Endothelial cell of umbilical vein (primary cell): Measurements from ENCODE around the gene SLC5A6. TPM values are rescaled to one million over a fixed set of nuclear protein-coding genes. Genes with fewer than 3 reads are reported as not detected.

Experiments used
- BruUV-seq: library from RNA; stranded (reverse); fragments of 400-500 nt; replicated peaks from 2 replicates; lab custom pipeline; 2021; lab: Mats Ljungman, UMichigan
- CTCF ChIA-PET: fragments of 300-600, 350-600 bp; sonication (Branson Sonifier 250); formaldehyde crosslinking; loops from one replicate; lab custom pipeline; 2021; ENCODE audit warnings: antibody characterized with exemption, inconsistent platforms; lab: Charles Lee
- POLR2A ChIA-PET: fragments of 300-600, 350-600 bp; sonication (Branson Sonifier 250); formaldehyde crosslinking; loops from one replicate; lab custom pipeline; 2021; ENCODE audit warnings: antibody characterized with exemption, inconsistent platforms; lab: Charles Lee
- DNase-seq: peaks from one replicate; pipeline ENCODE4 v3.0.0-alpha.2; 2011; ENCODE audit warnings: low read depth, low spot score
- FAIRE-seq: peaks from 2 replicates; lab custom pipeline; 2011; peaks lifted over from hg19 to GRCh38; lab: Jason Lieb, UNC
- H2AFZ ChIP-seq: 2 replicates; pipeline ENCODE4 v1.6.0; 2012; ENCODE audit warnings: low read depth, low read length, control low read depth, inconsistent platforms
- H3K27ac ChIP-seq: 2 replicates; pipeline ENCODE4 v1.5.1; 2011; ENCODE audit warnings: low read depth, mild to moderate bottlenecking, control low read depth, low read length, moderate library complexity; ENCODE audit not compliant: insufficient read depth
- H3K27me3 ChIP-seq, 2 experiments: 2 replicates each; pipeline versions ENCODE4 v1.6.0 to v1.6.1; 2011; ENCODE audit warnings: low read length in 2 of 2, mixed read lengths in 1 of 2; ENCODE audit not compliant: control insufficient read depth in 2 of 2, insufficient read depth in 2 of 2
- H3K36me3 ChIP-seq, 2 experiments: 2 replicates in 1 of 2; 3 replicates in 1 of 2; pipeline ENCODE4 v1.5.1; 2011; ENCODE audit warnings: low read length in 2 of 2, mild to moderate bottlenecking in 1 of 2, moderate library complexity in 1 of 2; ENCODE audit not compliant: control insufficient read depth in 2 of 2, insufficient read depth in 2 of 2; ENCODE audit errors: extremely low read depth in 1 of 2
- H3K4me1 ChIP-seq: 3 replicates; pipeline ENCODE4 v1.5.1; 2011; ENCODE audit warnings: mild to moderate bottlenecking, low read length; ENCODE audit not compliant: control insufficient read depth, insufficient read depth; ENCODE audit errors: extremely low read depth
- H3K4me2 ChIP-seq: 2 replicates; pipeline ENCODE4 v1.6.1; 2011; ENCODE audit warnings: low read length, control low read depth, mixed read lengths; ENCODE audit not compliant: insufficient read depth
- H3K4me3 ChIP-seq, 3 experiments: fragments of 200-600 bp in 1 of 3; sonication (generic), shearing (Covaris generic) in 1 of 3; replicated peaks in 1 of 3; 2 replicates each; pipeline ENCODE4 v1.5.1; 2011 to 2016; ENCODE audit warnings: control low read depth in 3 of 3, low read length in 3 of 3, mild to moderate bottlenecking in 2 of 3, inconsistent platforms in 1 of 3, low read depth in 1 of 3, moderate library complexity in 1 of 3; ENCODE audit not compliant: insufficient read depth in 1 of 3
- H3K79me2 ChIP-seq: 2 replicates; pipeline ENCODE4 v1.6.0; 2012; ENCODE audit warnings: low read length, inconsistent platforms; ENCODE audit not compliant: control insufficient read depth, insufficient read depth
- H3K9ac ChIP-seq: replicated peaks from 2 replicates; pipeline ENCODE3; 2011; ENCODE audit warnings: low read length, control low read depth; ENCODE audit not compliant: insufficient read depth; ENCODE audit errors: extremely low read depth
- H3K9me1 ChIP-seq: replicated peaks from 3 replicates; pipeline ENCODE4 v1.6.0; 2011; ENCODE audit warnings: mild to moderate bottlenecking, low read length; ENCODE audit not compliant: control insufficient read depth, insufficient read depth; ENCODE audit errors: extremely low read depth
- H3K9me3 ChIP-seq: replicated peaks from 2 replicates; pipeline ENCODE4 v1.5.1; 2012; ENCODE audit warnings: low read length, inconsistent platforms; ENCODE audit not compliant: control insufficient read depth, insufficient read depth
- H4K20me1 ChIP-seq: replicated peaks from 2 replicates; pipeline ENCODE3; 2011; ENCODE audit warnings: mild to moderate bottlenecking, low read length; ENCODE audit not compliant: control insufficient read depth, insufficient read depth; ENCODE audit errors: extremely low read depth
- CTCF ChIP-seq, 2 donors: IDR thresholded peaks; 1 replicate in 1 of 2; 2 replicates in 1 of 2; pipeline ENCODE4 v1.5.1; 2011; ENCODE audit warnings: low read length in 2 of 2, mild to moderate bottlenecking in 2 of 2, moderate library complexity in 2 of 2, control low read depth in 1 of 2, inconsistent platforms in 1 of 2, low read depth in 1 of 2; ENCODE audit not compliant: insufficient read depth in 1 of 2; ENCODE audit errors: extremely low read depth in 1 of 2
- EZH2 ChIP-seq: IDR thresholded peaks from 2 replicates; pipeline ENCODE4 v1.6.1; 2012; ENCODE audit warnings: borderline replicate concordance, low read depth, mild to moderate bottlenecking, moderate library complexity, low read length, inconsistent platforms; ENCODE audit not compliant: severe bottlenecking
- FOS ChIP-seq: IDR thresholded peaks from 2 replicates; pipeline ENCODE4 v1.6.1; 2011; ENCODE audit warnings: mild to moderate bottlenecking, low read length, moderate library complexity, borderline replicate concordance; ENCODE audit not compliant: insufficient read depth
- GATA2 ChIP-seq: IDR thresholded peaks from 2 replicates; pipeline ENCODE4 v1.7.0; 2011; ENCODE audit warnings: low read depth, mild to moderate bottlenecking, moderate library complexity, mixed read lengths, low read length; ENCODE audit not compliant: insufficient read length, insufficient read depth
- JUN ChIP-seq: IDR thresholded peaks from 2 replicates; pipeline ENCODE4 v1.6.1; 2011; ENCODE audit warnings: borderline replicate concordance, low read depth; ENCODE audit not compliant: insufficient read length, insufficient read depth
- MAX ChIP-seq: IDR thresholded peaks from 2 replicates; pipeline ENCODE4 v1.6.1; 2011; ENCODE audit not compliant: insufficient read depth, insufficient read length
- MYC ChIP-seq: IDR thresholded peaks from one replicate; pipeline ENCODE4 v1.6.1; 2011; ENCODE audit warnings: mild to moderate bottlenecking, low read depth, low read length
- POLR2A ChIP-seq: IDR thresholded peaks from 2 replicates; pipeline ENCODE4 v1.6.1; 2012; ENCODE audit warnings: low read depth, mild to moderate bottlenecking, control low read depth, low read length
- POLR2AphosphoS5 ChIP-seq: IDR thresholded peaks from 2 replicates; pipeline ENCODE4 v1.6.1; 2012; ENCODE audit warnings: low read depth, mild to moderate bottlenecking, control low read depth, low read length, moderate library complexity; ENCODE audit not compliant: insufficient read depth
- dilution Hi-C: fragments of 300-500 bp; cut with MboI; formaldehyde crosslinking; loops from one replicate; pipeline ENCODE4 v1.15.0; 2019; ENCODE audit warnings: low sequenced_read_pairs; ENCODE audit not compliant: extremely low pct_ligation_motif_present
- intact Hi-C: fragments of 100-400 bp; cut with micrococcal nuclease; formaldehyde crosslinking; loops from one replicate; pipeline ENCODE4 v1.10.0; 2022
- polyA plus RNA-seq, 4 experiments: library from polyadenylated mRNA; depleted of rRNA in 3 of 4; stranded (reverse) in 3 of 4; unstranded in 1 of 4; fragments of >200 nt; gene quantifications; 2 replicates each; pipeline versions ENCODE4 v1.2.1 to v1.2.3, GENCODE V29; 2011 to 2012; ENCODE audit warnings: missing spikeins in 1 of 4
- total RNA-seq: library from RNA; stranded (reverse); gene quantifications from 2 replicates; pipeline ENCODE4 v1.2.3, GENCODE V29; 2021

Gene SLC5A6
- total and polyA plus RNA-seq, 2 donors (not counting 3 experiments of a cell fraction or from before 2014, with no cell fraction given), result 52.0 to 92.5 TPM

GRCh38 chr2:27216416-27217137 is 4.5 kb upstream of the SLC5A6 start:
- Histone ChIP-seq H3K36me3 (peaks cover 0 to 6% of the 10 kb centered on the region in 2 experiments), H3K4me2 (peak overlapping the region; percentile 70), H2AFZ (peak overlapping the region; percentile 30), H3K4me1 (peaks cover 25% of the 10 kb centered on the region), H3K4me3 (peak overlapping the region in 2 of 3 experiments; percentile 75 to 86), H3K27me3 (no peaks in the 10 kb centered on the region), H3K9me1 (no peaks in the 10 kb centered on the region), H4K20me1 (no peaks in the 10 kb centered on the region), H3K9ac (no peak overlapping the region), H3K27ac (no peak overlapping the region), H3K79me2 (peaks cover 25% of the 10 kb centered on the region), H3K9me3 (no peaks in the 10 kb centered on the region)
- FAIRE-seq, result no peak
- POLR2A ChIA-PET, result no interaction called here
- intact Hi-C loops (loop anchor here (2.0 kb wide), 1 partner anchor 140 kb away; the partner anchor contains the start of gene GTF3C2), dilution Hi-C loops (no loop called here)
- no TSS peak for BruUV-seq
- CTCF ChIA-PET, result interaction anchor here (1.2 to 1.5 kb wide), 2 partner anchors 89 to 153 kb away, joined by 3 read pairs; no protein-coding TSS in a partner anchor
- TF ChIP-seq CTCF (IDR thresholded peaks at IDR 0.05; ENCODE audit: extremely low read depth in 1 of 2, insufficient read depth in 1 of 2, low read depth in 1 of 2, low read length in 2 of 2) (no peak), MAX (no peak), FOS (no peak), JUN (no peak), GATA2 (no peak), POLR2A (no peak), EZH2 (no peak), MYC (no peak), POLR2AphosphoS5 (no peak)
- DNase-seq, result no peak
